T-cell (primary cell): Measurements from ENCODE around the gene CD27. TPM values are rescaled to one million over a fixed set of nuclear protein-coding genes. Genes with fewer than 3 reads are reported as not detected.

Experiments used
- ATAC-seq, 4 experiments: fragments of 200-7000 bp in 3 of 4; fragments of 150-1000 bp in 1 of 4; cut with Tn5 transposase; replicated peaks in 1 of 4; 1 replicate in 3 of 4; 2 replicates in 1 of 4; pipeline ENCODE4 v1.10.0; 2021; ENCODE audit warnings: moderate library complexity in 3 of 4, mild to moderate bottlenecking in 2 of 4, moderate number of reproducible peaks in 1 of 4
- CTCF ChIA-PET, 2 donors: fragments of 300-600 bp; sonication (Branson Sonifier 250); formaldehyde crosslinking; loops; one replicate each; lab custom pipeline; 2022; ENCODE audit warnings: antibody characterized with exemption in 2 of 2; lab: Charles Lee
- POLR2A ChIA-PET, 2 donors: fragments of 300-600 bp; sonication (Branson Sonifier 250); formaldehyde crosslinking; loops; one replicate each; lab custom pipeline; 2022; ENCODE audit warnings: antibody characterized with exemption in 2 of 2; lab: Charles Lee
- DNase-seq, 35 experiments: peaks; one replicate each; pipeline versions ENCODE4 v3.0.0 to v3.0.0-alpha.2; 2013 to 2023
- H3K27ac ChIP-seq: one replicate; pipeline ENCODE4 v1.5.1; 2013; ENCODE audit warnings: low read length
- H3K27me3 ChIP-seq, 2 experiments: replicated peaks in 1 of 2; 1 replicate in 1 of 2; 2 replicates in 1 of 2; pipeline versions ENCODE4 v1.6.1 to v1.7.0; 2013; ENCODE audit warnings: low read length in 1 of 2, mixed read lengths in 1 of 2; ENCODE audit not compliant: control insufficient read depth in 2 of 2, insufficient read depth in 2 of 2; ENCODE audit errors: extremely low read depth in 1 of 2
- H3K36me3 ChIP-seq, 2 donors: 1 replicate in 1 of 2; 2 replicates in 1 of 2; pipeline versions ENCODE4 v1.6.1 to v1.7.0; 2013; ENCODE audit warnings: low read length in 1 of 2; ENCODE audit not compliant: control insufficient read depth in 2 of 2, insufficient read depth in 1 of 2; ENCODE audit errors: extremely low read depth in 1 of 2
- H3K4me1 ChIP-seq, 2 experiments: 1 replicate in 1 of 2; 2 replicates in 1 of 2; pipeline versions ENCODE4 v1.6.1 to v1.7.0; 2013; ENCODE audit warnings: low read length in 2 of 2, mixed read lengths in 1 of 2; ENCODE audit not compliant: insufficient read depth in 2 of 2, control insufficient read depth in 1 of 2; ENCODE audit errors: extremely low read depth in 1 of 2
- H3K4me3 ChIP-seq, 2 donors: 1 replicate in 1 of 2; 2 replicates in 1 of 2; pipeline versions ENCODE4 v1.5.1 to v1.7.0; 2013; ENCODE audit warnings: mild to moderate bottlenecking in 2 of 2, low read length in 1 of 2, moderate library complexity in 1 of 2; ENCODE audit not compliant: control insufficient read depth in 1 of 2; ENCODE audit errors: extremely low read depth in 1 of 2
- H3K9me3 ChIP-seq: 2 replicates; pipeline ENCODE4 v1.7.0; 2013
- H3K27ac Mint-ChIP-seq, 2 donors: one replicate each; pipeline ENCODE4 v1.8.0; 2020 to 2021; ENCODE audit warnings: mild to moderate bottlenecking in 2 of 2, mixed read lengths in 2 of 2
- H3K27me3 Mint-ChIP-seq, 2 donors: one replicate each; pipeline ENCODE4 v1.8.0; 2021 to 2022; ENCODE audit warnings: mixed read lengths in 2 of 2
- H3K36me3 Mint-ChIP-seq: one replicate; pipeline ENCODE4 v1.8.0; 2021; ENCODE audit warnings: mixed read lengths
- H3K4me1 Mint-ChIP-seq, 3 donors: one replicate each; pipeline ENCODE4 v1.8.0; 2020 to 2022; ENCODE audit warnings: mixed read lengths in 3 of 3, mild to moderate bottlenecking in 1 of 3
- H3K4me3 Mint-ChIP-seq, 3 donors: one replicate each; pipeline ENCODE4 v1.8.0; 2020 to 2022; ENCODE audit warnings: mild to moderate bottlenecking in 3 of 3, mixed read lengths in 3 of 3, moderate library complexity in 3 of 3
- H3K9me3 Mint-ChIP-seq, 3 donors: one replicate each; pipeline ENCODE4 v1.8.0; 2020 to 2022; ENCODE audit warnings: mixed read lengths in 3 of 3
- WGBS: methylation state at CpG from one replicate; pipeline ENCODE4 v1.1.5; 2013; ENCODE audit warnings: missing lambda C conversion rate; ENCODE audit not compliant: insufficient coverage; 5-methylcytosine and 5-hydroxymethylcytosine counted together
- total RNA-seq, 35 experiments: library from RNA in 6 of 35; stranded (reverse) in 6 of 35; fragments of 120-200 nt in 1 of 35; gene quantifications; one replicate each; pipeline versions ENCODE4 v1.2.1 to v1.2.4 and lab custom pipeline; 2013 to 2026

CD27 gene
- total RNA-seq, 5 donors from 2014 or later (not counting 1 experiment from before 2014, with no cell fraction given): 94.0 to 140 (median 138) TPM

GRCh38 chr12:6438345-6438744, 6.4 kb upstream of the CD27 start:
- Histone ChIP-seq H3K27ac (no peak overlapping the region), H3K9me3 (no peaks in the 10 kb centered on the region), H3K27me3 (no peaks in the 10 kb centered on the region), H3K36me3 (no peaks in the 10 kb centered on the region), H3K4me1 (peaks cover 19 to 39% of the 10 kb centered on the region in 2 experiments), H3K4me3 (no peak overlapping the region)
- no peak for ATAC-seq
- Mint-ChIP-seq H3K9me3 (no peaks in the 10 kb centered on the region), H3K4me3 (no peak overlapping the region), H3K36me3 (no peaks in the 10 kb centered on the region), H3K4me1 (peaks cover 35 to 46% (median 37%) of the 10 kb centered on the region in 3 donors), H3K27me3 (no peaks in the 10 kb centered on the region), H3K27ac (no peak overlapping the region)
- CTCF ChIA-PET: interaction anchor here in 1 of 2 donors (1.0 kb wide), 1 partner anchor 27 kb away, joined by 3 read pairs; no protein-coding TSS in a partner anchor
- POLR2A ChIA-PET: no interaction called here
- WGBS: 100% methylated on average over 5 of the region's 12 CpGs
- DNase-seq: no peak

- Mint-ChIP-seq H3K27me3 (no peaks in the 10 kb centered on the region), H3K4me3 (no peak overlapping the region), H3K4me1 (peaks cover 33 to 48% (median 42%) of the 10 kb centered on the region in 3 donors), H3K9me3 (no peaks in the 10 kb centered on the region), H3K36me3 (no peaks in the 10 kb centered on the region), H3K27ac (peak overlapping the region in 1 of 2 donors; percentile 75)
- ChIA-PET POLR2A (no interaction called here), CTCF (interaction anchor here (0.8 to 2.7 kb wide), 2 partner anchors 21 to 25 kb away, joined by 8 to 11 read pairs; no protein-coding TSS in a partner anchor)
- no peaks in the 10 kb centered on the region for H3K9me3 ChIP-seq
- no peak overlapping the region for H3K4me3 ChIP-seq
- H3K36me3 ChIP-seq: no peaks in the 10 kb centered on the region
- no peak for ATAC-seq
- no peaks in the 10 kb centered on the region for H3K27me3 ChIP-seq
- no peak overlapping the region for H3K27ac ChIP-seq
- H3K4me1 ChIP-seq: peaks cover 18 to 29% of the 10 kb centered on the region in 2 experiments
- no CpG with 5 or more reads among the region's 1 CpG for WGBS
- DNase-seq: no peak
Observed at GRCh38 chr12:6440391-6440790, 4.4 kb upstream of the CD27 start.

GRCh38 chr12:6442836-6443235, 1.9 kb upstream of the CD27 start:
- Histone ChIP-seq H3K27ac (peak overlapping the region; percentile 77), H3K4me3 (no peak overlapping the region), H3K4me1 (peaks cover 23 to 43% of the 10 kb centered on the region in 2 experiments), H3K9me3 (no peaks in the 10 kb centered on the region), H3K36me3 (peaks cover 0 to 7% of the 10 kb centered on the region in 2 donors), H3K27me3 (no peaks in the 10 kb centered on the region)
- H3K4me3 Mint-ChIP-seq: peak overlapping the region in 1 of 3 donors; percentile 99
- DNase-seq (no peak), ATAC-seq (no peak)
- peaks cover 47 to 72% (median 63%) of the 10 kb centered on the region in 3 donors for H3K4me1 Mint-ChIP-seq
- ChIA-PET CTCF (interaction anchor here (0.6 to 2.7 kb wide), 6 partner anchors 18 to 281 kb away, joined by 3 to 11 read pairs (median 5); partner anchors contain the start of genes COPS7A (in 1 of the 2) and VAMP1 (in 1 of the 2)), POLR2A (interaction anchor here (0.5 to 0.9 kb wide), 5 partner anchors 13 to 1213 kb away, joined by 3 to 8 read pairs (median 5); no protein-coding TSS in a partner anchor)
- H3K27ac Mint-ChIP-seq: peak overlapping the region; percentile 95 to 97
- no peaks in the 10 kb centered on the region for H3K27me3 Mint-ChIP-seq
- WGBS: 74% methylated on average over 4 of the region's 9 CpGs
- H3K9me3 Mint-ChIP-seq: no peaks in the 10 kb centered on the region
- peaks cover 10% of the 10 kb centered on the region for H3K36me3 Mint-ChIP-seq

- H3K4me1 ChIP-seq: peaks cover 28 to 48% of the 10 kb centered on the region in 2 experiments
- DNase-seq: peak in 2 of 35 experiments; percentile 25 to 45
Observed at GRCh38 chr12:6443361-6443983, 1.3 kb upstream of the CD27 start.

GRCh38 chr12:6444031-6444430, 724 bp upstream of the CD27 start:
- peaks cover 56 to 78% (median 75%) of the 10 kb centered on the region in 3 donors for H3K4me1 Mint-ChIP-seq
- H3K36me3 ChIP-seq: peaks cover 0 to 11% of the 10 kb centered on the region in 2 donors
- no peaks in the 10 kb centered on the region for H3K9me3 Mint-ChIP-seq
- no peaks in the 10 kb centered on the region for H3K27me3 ChIP-seq
- peaks cover 14% of the 10 kb centered on the region for H3K36me3 Mint-ChIP-seq
- no peaks in the 10 kb centered on the region for H3K9me3 ChIP-seq
- POLR2A ChIA-PET: interaction anchor here (0.9 to 1.0 kb wide), 2 partner anchors 16 to 27 kb away, joined by 4 to 7 read pairs; no protein-coding TSS in a partner anchor
- peak overlapping the region; percentile 77 for H3K27ac ChIP-seq
- no peak for DNase-seq
- H3K4me3 Mint-ChIP-seq: peak overlapping the region; percentile 98 to 99 (median 99)
- H3K27me3 Mint-ChIP-seq: no peaks in the 10 kb centered on the region
- 61% methylated on average over 2 of the region's 4 CpGs for WGBS
- H3K4me1 ChIP-seq: peaks cover 28 to 48% of the 10 kb centered on the region in 2 experiments
- CTCF ChIA-PET: interaction anchor here (0.9 to 2.3 kb wide), 6 partner anchors 9 to 21 kb away, joined by 3 to 17 read pairs (median 3); no protein-coding TSS in a partner anchor
- no peak overlapping the region for H3K4me3 ChIP-seq
- no peak for ATAC-seq
- H3K27ac Mint-ChIP-seq: peak overlapping the region; percentile 95 to 97

More at GRCh38 chr12:6443361-6443983, 1.3 kb upstream of the CD27 start:
- H3K27ac Mint-ChIP-seq: peak overlapping the region; percentile 95 to 97
- ATAC-seq: peak in 2 of 4 experiments; percentile 15 to 17
- no peaks in the 10 kb centered on the region for H3K27me3 ChIP-seq
- no peak overlapping the region for H3K4me3 ChIP-seq
- H3K36me3 Mint-ChIP-seq: peaks cover 14% of the 10 kb centered on the region
- no peaks in the 10 kb centered on the region for H3K9me3 ChIP-seq
- peaks cover 53 to 78% (median 69%) of the 10 kb centered on the region in 3 donors for H3K4me1 Mint-ChIP-seq
- peaks cover 0 to 11% of the 10 kb centered on the region in 2 donors for H3K36me3 ChIP-seq
- 47% methylated on average over 5 of the region's 9 CpGs for WGBS
- peak overlapping the region; percentile 98 to 99 (median 99) for H3K4me3 Mint-ChIP-seq
- ChIA-PET CTCF (interaction anchor here (0.6 to 2.3 kb wide), 6 partner anchors 10 to 120 kb away, joined by 3 to 17 read pairs (median 3); partner anchors contain the start of gene VAMP1 (in 1 of the 2)), POLR2A (interaction anchor here (0.5 to 1.0 kb wide), 3 partner anchors 12 to 28 kb away, joined by 3 to 7 read pairs (median 4); no protein-coding TSS in a partner anchor)
- H3K9me3 Mint-ChIP-seq: no peaks in the 10 kb centered on the region
- no peaks in the 10 kb centered on the region for H3K27me3 Mint-ChIP-seq
- H3K27ac ChIP-seq: peak overlapping the region; percentile 77
